ENCODE results near the gene CTNNBL1. TPM values are rescaled to one million over a fixed set of nuclear protein-coding genes. Genes with fewer than 3 reads are reported as not detected.

Gene CTNNBL1
- total RNA-seq, 2 experiments from 2014 or later: 75.5 to 75.9 TPM

Other genes with a start within 250 kb of the CTNNBL1 start
- under 1 TPM in 1 of 2 experiments, not detected in 1; 0.32 TPM for gene NNAT, start 172.8 kb upstream of the CTNNBL1 start, total RNA-seq
- 10 to 100 TPM; 33.2 to 34.6 TPM for gene BLCAP, start 166.2 kb upstream of the CTNNBL1 start, total RNA-seq
- gene VSTM2L, start 209.1 kb downstream of the CTNNBL1 start, total RNA-seq: under 1 TPM in 1 of 2 experiments, not detected in 1; 0.21 TPM

All from activated CD8-positive, alpha-beta T cell treated with anti-CD3 and anti-CD28 coated beads, Interleukin-2, amount 10 ng/mL, durations not matched to agents 7 days and 5 days (primary cell).